ENCODE data around the gene TOR1A.

TOR1A gene, protein sequence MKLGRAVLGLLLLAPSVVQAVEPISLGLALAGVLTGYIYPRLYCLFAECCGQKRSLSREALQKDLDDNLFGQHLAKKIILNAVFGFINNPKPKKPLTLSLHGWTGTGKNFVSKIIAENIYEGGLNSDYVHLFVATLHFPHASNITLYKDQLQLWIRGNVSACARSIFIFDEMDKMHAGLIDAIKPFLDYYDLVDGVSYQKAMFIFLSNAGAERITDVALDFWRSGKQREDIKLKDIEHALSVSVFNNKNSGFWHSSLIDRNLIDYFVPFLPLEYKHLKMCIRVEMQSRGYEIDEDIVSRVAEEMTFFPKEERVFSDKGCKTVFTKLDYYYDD

GRCh38 chr9:129823935-129824601, at the start of gene TOR1A:
Gene TOR1A (minus strand): TSS chr9:129824136. CDS start chr9:129824085, 51 bp downstream.
- DNase-seq: peak; percentile 95 to 96

- DNase-seq: no peak
Measured at GRCh38 chr9:129871046-129871445, 47.1 kb upstream of the TOR1A start.

- no peak for DNase-seq
Measured at GRCh38 chr9:129869585-129870501, 45.9 kb upstream of the TOR1A start.

- DNase-seq: no peak
Measured at GRCh38 chr9:129868872-129869486, 45.0 kb upstream of the TOR1A start.

DNA sequence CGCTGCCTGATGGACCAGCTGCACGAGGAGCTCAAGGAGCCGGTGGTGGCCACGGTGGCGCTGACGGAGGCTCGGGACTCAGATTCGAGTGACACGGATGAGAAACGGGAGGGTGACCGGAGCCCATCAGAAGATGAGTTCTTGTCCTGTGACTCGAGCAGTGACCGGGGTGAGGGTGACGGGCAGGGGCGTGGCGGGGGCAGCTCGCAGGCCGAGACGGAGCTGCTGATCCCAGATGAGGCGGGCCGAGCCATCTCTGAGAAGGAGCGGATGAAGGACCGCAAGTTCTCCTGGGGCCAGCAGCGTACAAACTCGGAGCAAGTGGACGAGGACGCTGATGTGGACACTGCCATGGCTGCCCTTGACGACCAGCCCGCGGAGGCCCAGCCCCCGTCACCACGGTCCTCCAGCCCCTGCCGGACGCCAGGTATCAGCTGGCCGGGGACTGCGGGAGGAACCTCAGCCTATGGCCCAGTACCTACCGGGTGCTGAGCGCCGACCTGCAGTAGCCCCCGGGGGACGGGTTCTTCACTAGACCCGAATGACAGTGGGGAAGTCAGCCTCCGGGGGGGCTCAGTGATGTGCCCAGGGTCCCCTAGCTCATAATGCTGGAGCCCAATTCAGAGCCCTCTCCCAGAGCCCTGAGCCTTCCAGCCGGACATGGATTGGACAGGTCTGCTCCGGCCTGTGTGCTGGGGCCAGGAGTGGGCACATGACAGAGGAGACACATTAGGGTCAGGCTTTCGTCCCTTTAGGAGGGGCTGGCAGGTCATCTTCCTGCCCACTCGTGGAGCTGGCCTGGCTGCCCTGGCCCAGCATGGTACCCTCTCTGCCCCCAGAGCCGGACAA, 44.3 kb upstream of the TOR1A start:
- DNase-seq: no peak

DNA sequence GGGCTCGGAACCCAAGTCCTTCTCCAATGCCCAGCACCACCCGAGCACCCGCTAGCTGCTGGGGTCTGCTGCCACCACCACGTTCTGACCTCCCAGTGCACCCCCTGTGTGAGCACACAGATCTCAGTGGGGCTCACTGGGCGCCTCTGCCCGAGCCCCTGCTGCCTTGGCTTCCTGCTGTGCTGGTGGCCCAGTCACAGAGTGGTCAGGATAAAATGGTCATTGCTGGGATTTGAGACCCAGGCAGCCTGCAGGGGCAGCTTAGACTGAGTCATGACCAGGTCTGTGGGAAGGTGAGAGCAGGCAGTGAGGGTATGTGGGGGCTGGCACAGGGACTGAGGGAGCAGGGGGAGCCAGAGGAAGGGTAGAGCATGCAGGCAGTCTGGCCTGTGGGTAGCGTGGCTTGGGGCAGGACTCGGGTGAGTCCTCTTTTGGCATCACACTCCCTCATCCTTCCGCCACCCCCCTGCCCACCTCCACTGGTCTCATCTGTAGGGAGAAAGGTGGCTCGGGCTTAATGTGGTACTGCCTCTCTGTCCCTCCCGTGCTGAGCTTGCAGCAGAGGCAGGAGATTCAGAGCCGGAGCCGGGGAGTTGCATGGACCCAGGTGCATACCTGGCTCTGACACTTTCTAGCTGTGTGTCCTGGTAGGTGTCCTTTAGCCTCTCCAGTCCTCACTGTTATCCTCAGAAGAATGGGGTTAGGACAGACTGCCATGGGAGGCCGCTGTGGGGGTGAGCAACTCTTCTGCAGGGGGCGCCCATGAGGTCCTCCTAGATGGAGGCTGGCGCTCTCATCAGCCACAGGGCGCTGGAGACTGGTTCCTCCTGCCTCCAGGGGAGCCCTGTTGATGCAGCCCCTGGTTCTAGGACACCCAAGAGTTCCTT, 43.4 kb upstream of the TOR1A start:
- DNase-seq: no peak

DNA sequence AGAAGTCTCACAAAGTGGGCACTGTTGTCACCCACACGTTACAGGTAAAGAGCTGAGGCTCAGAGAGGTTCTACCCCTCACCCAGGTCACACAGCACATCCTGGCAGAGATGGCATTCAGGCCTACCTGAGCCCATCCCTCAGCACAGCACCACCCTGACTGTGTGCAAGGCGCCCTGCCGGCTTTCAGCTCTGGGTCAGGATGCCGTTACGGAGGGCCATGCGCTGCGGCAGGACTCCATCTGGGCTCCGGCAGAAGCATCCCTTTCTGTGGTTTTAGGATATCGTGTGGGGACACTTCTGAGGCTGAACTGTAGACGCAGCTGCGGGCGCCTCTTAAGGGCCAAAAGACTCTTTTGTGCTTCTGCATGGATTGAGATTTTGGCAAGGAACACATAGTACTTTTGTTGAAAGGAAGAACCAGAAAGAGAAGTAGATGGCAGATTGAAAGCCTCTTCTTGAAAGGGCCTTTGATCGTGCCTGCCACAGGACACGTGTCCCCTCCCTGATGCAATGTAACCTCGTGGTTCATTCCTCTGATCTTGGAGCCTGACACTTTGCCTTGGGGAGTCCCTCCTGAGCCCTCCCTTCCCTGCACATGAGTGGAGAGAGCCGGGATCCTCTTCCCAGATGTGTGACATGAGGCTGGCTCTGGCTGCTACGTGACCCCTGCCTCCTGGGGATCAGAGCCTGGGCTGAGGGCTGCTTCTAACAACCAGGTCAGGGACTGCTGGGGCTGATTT, 42.6 kb upstream of the TOR1A start:
- no peak for DNase-seq

DNA sequence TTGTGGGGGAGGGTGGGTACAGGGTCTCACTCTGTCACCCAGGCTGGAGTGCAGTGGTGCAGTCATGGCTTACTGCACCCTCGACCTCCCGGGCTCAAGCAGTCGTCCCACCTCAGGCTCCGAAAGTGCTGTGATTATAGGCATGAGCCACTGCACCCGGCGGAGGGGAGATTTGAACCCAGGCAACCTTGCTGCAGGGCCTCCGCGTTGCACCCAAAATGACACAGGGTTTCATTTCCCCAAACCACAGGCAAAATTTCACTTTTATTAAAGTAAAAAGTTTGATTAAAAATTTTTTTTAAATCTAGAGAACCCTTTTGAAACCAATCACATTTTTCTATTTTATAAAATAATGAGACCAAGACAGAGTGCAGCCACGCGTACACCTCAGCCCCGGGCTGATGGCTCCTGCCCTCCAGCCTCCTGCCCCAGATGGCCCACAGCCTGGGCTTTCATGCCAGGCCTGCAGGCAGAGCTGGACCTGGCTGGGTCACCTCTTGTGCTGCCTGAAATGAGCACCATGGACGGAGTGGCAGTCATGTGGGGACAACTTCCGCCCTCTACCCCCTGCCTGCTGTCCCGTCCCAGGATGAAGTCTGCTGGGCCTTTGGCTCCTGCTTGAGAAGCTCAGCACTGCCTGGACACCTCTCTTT, 41.9 kb upstream of the TOR1A start:
- DNase-seq: no peak

DNA sequence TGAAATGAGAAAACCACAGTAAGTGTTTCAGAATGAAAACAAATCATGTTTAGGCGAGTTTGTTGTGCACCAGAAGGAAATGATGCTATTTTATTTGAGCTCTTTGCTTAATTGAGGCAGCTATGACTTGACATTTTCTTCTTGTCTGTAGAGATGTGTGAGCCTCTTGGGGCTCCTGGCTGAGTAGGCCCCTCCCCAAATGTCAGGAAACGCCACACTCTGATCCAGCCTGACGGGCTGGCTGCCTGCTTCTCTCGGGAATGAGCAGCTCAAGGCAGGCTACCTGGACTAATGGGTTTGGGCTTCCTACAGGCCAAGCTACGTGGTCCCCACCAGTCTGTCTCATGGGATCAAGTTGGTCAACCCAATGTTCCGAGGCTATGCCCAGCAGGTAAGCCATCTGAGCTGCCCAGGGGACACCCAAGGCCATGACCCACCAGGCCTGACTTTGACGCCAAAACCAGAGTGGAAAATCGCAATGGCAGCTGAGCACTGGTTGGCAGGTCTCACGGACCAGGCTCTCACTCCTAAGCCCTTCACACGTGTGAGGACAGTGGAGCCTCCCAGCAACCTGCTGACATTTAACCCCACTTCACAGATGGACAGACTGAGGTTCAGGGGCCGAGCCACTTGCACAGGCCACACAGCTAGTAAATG, 41.2 kb upstream of the TOR1A start:
- DNase-seq: no peak

DNA sequence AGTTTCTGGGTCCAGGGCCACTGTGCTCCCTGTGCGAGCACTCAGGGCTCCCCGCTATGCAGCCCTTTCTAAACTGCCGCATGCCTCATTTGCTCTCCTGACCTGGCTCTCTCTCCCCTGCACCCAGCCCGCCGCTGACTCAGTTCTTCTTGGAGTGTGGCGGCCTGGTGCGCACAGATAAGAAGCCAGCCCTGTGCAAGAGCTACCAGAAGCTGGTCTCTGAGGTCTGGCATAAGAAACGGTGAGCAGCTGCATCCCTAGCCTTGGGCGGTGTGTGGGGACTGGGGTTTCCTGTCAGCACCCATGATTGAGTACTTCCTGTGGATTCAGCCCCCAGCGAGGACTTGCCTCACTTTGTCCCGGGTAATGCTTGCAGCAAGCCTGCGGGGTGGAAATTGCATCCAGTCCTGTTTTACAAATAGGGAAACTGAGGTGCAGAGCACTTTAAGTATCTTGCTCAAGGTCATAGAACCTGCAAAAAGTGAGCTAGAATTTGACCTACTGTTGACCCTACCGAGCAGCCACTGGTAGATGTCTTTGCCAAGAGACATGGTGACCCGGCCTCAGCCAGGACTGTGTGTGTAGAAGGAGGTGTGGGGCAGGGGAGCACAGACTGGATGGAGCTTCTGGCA, 39.2 kb upstream of the TOR1A start:
- DNase-seq: peak; percentile 96

- DNase-seq: no peak
Measured at GRCh38 chr9:129861447-129861827, 37.5 kb upstream of the TOR1A start.

GRCh38 chr9:129860653-129861446, 36.9 kb upstream of the TOR1A start:
- DNase-seq: no peak

DNA sequence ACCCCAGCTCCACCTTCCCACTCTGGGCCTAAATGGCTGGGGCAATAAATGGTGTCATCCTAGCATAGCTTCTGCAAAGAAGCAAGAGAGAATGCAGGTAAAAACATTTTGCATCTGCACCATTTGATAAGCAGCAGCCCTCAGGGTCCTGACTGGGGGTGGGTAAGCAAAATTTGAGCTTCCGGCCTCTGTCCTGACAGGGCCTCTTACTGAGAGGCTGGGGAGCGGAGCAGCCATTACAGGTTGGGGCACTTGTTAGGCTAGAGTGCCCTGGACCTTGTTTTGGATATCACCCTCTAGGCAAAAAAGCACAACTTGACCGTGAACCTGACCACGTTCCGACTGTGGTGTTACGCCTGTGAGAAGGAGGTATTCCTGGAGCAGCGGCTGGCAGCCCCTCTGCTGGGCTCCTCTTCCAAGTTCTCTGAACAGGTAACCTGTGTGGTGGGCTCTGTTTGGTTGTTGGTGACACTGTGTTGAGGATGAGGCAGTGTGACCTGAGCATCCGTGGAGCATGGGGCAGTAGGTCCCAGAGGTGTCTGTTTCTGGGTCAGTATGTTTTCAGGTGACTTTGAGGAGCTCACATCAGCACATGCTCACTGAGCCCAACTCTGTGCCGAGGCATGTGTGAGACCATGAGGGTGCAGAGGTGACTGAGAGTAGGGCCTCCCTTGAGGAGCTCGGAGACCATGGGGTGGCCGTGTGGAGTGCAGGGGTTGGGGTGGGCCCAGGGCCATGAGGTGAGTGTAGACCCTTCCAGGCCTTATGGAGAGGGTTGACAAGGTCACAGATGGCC, 34.4 kb upstream of the TOR1A start:
- DNase-seq: no peak

- DNase-seq: no peak
Measured at GRCh38 chr9:129857207-129857606, 33.3 kb upstream of the TOR1A start.

DNA sequence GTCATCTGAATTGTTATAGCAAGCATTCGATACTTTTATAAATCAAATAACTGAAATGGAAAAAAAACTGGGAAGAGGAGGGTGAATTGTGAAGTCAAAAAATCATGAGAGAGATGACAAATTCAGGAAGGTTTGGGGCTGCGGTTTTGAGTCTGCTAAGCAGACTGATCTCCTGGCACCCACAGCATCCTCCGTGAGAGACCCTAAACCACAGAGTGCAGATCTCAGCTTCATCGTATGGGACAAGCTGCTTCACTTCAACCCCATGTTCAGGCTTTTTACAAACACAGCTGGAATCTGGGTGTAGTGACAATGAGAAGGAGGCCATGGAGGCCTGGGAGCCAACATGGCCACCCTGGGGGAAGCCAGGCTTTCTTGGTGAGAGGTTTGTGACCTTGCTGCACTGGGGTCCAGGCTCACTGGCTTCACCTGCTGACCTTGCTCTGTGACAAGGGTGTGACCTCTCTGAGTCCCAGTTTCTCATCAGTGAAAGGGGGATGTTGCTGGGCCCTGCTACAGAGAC, 30.7 kb upstream of the TOR1A start:
- DNase-seq: no peak

DNA sequence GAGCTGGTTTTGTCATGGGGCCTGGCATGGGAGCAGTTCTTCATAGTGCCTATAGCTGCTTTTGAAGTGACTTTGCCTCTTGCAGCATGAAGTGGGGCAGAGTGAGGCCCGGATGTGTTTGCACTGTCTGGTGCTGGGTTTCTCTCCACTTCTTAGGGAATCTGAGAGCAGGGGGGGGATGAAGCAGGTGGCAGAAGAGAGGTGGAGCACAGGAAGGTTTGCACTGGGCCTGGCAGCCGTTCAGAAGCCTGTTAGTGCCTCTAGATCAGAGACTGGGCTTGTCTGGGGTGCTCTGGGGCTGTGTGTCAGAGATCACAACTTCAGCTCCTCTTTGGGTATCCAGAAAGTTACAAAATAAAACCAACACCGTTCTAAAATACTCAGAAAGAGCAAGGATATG, 29.7 kb upstream of the TOR1A start:
- no peak for DNase-seq

GRCh38 chr9:129852579-129852978, 28.6 kb upstream of the TOR1A start:
- no peak for DNase-seq

All from Kasumi-1 (cell line).